Measurements from ENCODE around the gene RASAL2. TPM values are rescaled to one million over a fixed set of nuclear protein-coding genes. Genes with fewer than 3 reads are reported as not detected.

The RASAL2 gene
- total RNA-seq: 10 to 100 TPM; 26.0 to 51.4 (median 31.0) TPM

GRCh38 chr1:178093951-178094738 is at the start of gene RASAL2:
RASAL2 (plus strand) TSS chr1:178094104; CDS start chr1:178094493, 389 bp downstream.
- peak within 1 kb of the TSS; percentile 96 for H3K4me3 ChIP-seq (ENCODE audit: low read depth, poor library complexity, severe bottlenecking)
- WGBS, 2 donors: 0 to 1% methylated on average over 21 to 56 of the region's 82 CpGs
- DNase-seq (ENCODE audit: low spot score in 2 of 2): peak; percentile 45 to 92
- TF ChIP-seq CTCF (IDR thresholded peaks at IDR 0.05) (no peak), POLR2A (IDR thresholded peaks at IDR 0.05) (no peak)
- intact Hi-C loops (cut with DNase I; ENCODE audit: low total_unique reads): no loop called here

GRCh38 chr1:178046591-178047270 is 47.2 kb upstream of the RASAL2 start:
- H3K4me3 ChIP-seq (ENCODE audit: low read depth, poor library complexity, severe bottlenecking): no peak overlapping the region
- 18 to 22% methylated on average over 1 of the region's 1 CpG for WGBS, 2 donors
- DNase-seq (ENCODE audit: low spot score in 2 of 2): no peak
- intact Hi-C loops (cut with DNase I; ENCODE audit: low total_unique reads): no loop called here
- TF ChIP-seq CTCF (IDR thresholded peaks at IDR 0.05): no peak
- TF ChIP-seq POLR2A (IDR thresholded peaks at IDR 0.05): no peak

GRCh38 chr1:178047403-178048093 is 46.4 kb upstream of the RASAL2 start:
- TF ChIP-seq CTCF (IDR thresholded peaks at IDR 0.05): no peak
- no peak for TF ChIP-seq POLR2A (IDR thresholded peaks at IDR 0.05)
- intact Hi-C loops (cut with DNase I; ENCODE audit: low total_unique reads): no loop called here
- no peak for DNase-seq (ENCODE audit: low spot score in 2 of 2)
- WGBS, 2 donors: 59 to 86% methylated on average over 2 of the region's 2 CpGs
- H3K4me3 ChIP-seq (ENCODE audit: low read depth, poor library complexity, severe bottlenecking): no peak overlapping the region

- no peak for DNase-seq (ENCODE audit: low spot score in 2 of 2)
- no peak for TF ChIP-seq POLR2A (IDR thresholded peaks at IDR 0.05)
- no peak for TF ChIP-seq CTCF (IDR thresholded peaks at IDR 0.05)
- intact Hi-C loops (cut with DNase I; ENCODE audit: low total_unique reads): no loop called here
- 48 to 70% methylated on average over 1 of the region's 1 CpG for WGBS, 2 donors
- no peak overlapping the region for H3K4me3 ChIP-seq (ENCODE audit: low read depth, poor library complexity, severe bottlenecking)
These were observed 45.5 kb upstream of the RASAL2 start for GRCh38 chr1:178048426-178048825.

GRCh38 chr1:178048883-178049282 is 45.0 kb upstream of the RASAL2 start:
- H3K4me3 ChIP-seq (ENCODE audit: low read depth, poor library complexity, severe bottlenecking): no peak overlapping the region
- DNase-seq (ENCODE audit: low spot score in 2 of 2): no peak
- intact Hi-C loops (cut with DNase I; ENCODE audit: low total_unique reads): no loop called here
- no peak for TF ChIP-seq POLR2A (IDR thresholded peaks at IDR 0.05)
- TF ChIP-seq CTCF (IDR thresholded peaks at IDR 0.05): no peak
